HL-60/S4 treated with phorbol 12-myristate 13-acetate at 8.2 ng/mL for 4 days and 3 days (cell line): ENCODE data around the gene LRRC10B.

Experiments
- in situ Hi-C: fragments of 300-500 bp; cut with MboI; formaldehyde crosslinking; loops from 2 replicates; pipeline ENCODE4 v1.15.0; 2022; ENCODE audit warnings: low sequenced_read_pairs

Gene LRRC10B

DNA sequence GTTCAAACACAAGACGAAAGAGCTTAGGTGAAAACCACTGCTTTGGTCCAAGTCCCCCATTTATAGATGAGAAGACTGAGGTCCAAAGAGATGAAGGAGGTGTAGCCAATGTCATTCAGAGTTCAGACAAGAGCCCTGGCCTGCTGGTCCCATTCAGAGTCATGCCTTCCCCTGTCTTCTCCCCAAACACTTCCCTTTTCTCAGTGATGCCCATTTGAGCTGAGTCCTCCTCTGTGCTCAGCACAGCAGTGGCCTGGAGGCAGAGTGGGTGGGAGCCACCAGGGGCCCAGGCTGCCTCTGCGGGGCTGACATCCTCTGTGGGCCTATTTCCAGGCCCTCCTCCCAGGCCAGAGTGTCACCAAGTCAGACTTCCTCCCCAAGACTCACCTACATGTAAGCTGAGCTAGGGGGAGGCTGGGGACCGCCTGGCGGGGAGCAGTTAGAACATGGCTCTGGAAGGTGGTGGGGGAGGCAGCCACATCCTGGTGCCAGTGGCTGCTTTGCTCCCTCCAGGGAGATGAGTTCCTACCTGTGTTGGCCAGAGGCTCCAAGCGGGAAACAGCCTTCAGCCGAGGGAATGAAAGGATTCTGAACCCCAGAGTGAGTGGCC lies 22.4 kb upstream of the LRRC10B start:
- in situ Hi-C loops: no loop called here

DNA sequence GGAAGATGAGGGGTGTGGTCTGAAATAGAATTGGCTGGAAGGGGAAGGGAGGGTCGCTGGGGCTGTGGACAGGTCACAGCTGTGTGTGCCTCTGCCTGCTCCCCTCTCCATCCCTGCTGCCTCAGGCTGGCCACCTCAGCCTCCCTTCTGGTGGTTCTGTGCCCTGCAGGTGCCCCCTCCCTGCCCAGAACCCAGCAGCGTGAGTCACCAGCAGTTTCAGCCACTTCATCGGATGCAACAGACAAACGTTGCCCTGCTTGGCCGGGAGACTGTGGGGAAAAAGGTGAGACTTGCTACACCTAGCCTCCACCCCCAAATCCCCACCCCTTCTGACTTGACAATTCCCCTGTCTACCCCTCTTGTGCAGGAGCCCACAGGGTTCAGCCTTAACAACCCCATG lies 21.8 kb upstream of the LRRC10B start:
- in situ Hi-C loops: no loop called here

DNA sequence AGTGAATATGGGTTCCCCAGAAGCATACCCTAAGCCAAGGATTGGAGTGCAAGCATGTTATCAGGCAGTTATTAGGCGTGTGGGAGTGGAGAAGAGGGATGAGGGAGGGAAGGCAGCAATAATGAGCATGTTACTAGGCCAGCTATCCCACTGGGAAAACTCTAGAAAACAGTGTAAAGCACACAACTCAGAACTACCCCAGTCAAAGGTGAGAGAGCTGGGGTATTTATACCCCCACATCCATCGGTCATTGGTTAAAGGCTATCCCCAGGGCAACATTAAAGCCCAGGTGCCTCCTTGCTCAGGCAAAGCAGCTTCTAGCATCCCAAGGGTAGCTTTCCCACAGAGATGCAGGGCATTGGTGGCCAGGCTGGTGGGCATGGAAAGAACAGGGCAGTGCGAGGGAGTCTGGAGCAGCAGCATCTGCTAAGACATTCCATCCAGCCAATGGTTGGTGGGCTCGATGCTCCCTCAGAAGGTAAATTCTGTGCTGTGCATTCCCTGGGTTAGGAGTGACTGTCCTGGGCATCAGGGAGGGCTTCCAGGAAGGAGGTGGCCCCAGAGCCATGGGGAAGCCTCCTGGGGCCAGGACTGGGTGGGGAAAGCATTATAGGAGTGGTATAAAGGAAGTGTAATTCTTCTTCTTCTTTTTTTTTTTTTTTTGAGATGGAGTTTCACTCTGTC lies 21.1 kb upstream of the LRRC10B start:
- in situ Hi-C loops: no loop called here

DNA sequence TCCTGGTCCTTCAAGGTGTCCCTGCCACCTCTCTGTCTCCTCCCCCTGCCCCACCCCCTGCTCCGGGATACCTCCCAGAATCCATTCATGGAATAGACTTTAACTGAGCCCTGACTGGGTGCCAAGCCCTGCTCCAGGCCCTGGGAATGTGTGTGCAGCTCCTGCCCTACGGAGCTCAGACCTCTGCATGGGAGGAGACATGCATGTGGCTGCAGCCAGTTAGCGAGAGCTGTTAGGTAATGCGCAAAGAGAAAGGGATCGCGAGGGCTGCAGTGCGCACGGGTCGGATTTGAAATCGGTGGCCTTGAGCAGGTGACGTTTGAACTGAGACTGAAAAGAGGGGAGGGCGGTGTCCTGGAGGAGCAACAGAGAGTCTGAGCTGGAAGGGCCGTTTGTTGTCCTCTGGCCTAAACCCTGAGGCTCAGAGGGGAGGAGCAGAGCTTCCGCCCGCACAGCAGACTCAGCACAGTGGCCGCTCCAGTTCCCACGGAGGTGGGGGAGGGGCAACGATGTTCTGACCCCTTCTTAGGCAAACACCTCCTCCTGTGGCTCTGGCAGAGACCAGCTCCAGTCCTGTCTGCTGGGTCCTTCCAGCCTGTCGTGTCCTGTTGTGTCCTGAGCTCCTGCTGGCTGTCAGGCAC lies 19.8 kb upstream of the LRRC10B start:
- in situ Hi-C loops: no loop called here

DNA sequence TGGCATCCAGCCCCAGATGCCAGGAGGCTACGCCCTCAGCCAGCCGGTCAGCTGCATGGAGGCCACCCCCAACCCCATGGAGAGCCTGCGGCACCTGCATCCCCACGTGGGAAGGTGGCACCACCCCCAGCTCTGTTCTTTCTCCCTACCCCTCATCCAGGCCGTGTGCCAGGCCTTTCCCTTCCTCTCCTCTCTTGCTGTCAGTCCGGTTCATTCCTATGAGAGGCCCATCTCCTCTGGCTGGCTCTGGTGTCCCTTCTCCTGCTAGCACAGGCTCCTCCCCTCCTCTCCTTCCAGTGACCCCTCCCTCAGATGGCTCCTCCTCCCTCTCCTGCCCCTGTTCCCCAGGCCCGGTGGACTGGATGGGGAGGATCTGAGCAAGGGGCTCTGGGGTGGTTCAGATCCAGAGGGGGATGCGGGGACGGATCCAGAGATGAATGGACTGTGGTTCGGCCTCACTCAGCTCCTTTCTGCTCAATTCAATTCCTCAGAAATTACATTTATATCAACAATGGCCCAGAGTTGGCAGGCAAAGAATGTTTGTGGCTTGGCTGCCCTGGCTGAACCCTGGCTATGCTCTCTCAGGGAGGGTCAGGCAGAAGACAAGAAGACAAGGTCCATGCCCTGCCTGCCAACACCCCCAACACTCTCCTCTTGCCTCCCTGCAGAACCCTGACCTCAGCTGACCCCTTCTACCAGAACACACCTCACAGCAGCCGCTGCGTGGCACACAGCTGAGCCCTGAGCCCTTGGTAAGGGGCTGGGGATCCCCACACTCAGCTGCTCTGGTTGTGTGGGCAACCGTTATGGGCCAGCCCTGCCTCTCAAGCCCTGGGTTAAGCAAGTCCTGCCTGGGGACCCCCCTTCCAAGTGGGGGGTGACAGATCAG lies 18.5 kb upstream of the LRRC10B start:
- in situ Hi-C loops: no loop called here

DNA sequence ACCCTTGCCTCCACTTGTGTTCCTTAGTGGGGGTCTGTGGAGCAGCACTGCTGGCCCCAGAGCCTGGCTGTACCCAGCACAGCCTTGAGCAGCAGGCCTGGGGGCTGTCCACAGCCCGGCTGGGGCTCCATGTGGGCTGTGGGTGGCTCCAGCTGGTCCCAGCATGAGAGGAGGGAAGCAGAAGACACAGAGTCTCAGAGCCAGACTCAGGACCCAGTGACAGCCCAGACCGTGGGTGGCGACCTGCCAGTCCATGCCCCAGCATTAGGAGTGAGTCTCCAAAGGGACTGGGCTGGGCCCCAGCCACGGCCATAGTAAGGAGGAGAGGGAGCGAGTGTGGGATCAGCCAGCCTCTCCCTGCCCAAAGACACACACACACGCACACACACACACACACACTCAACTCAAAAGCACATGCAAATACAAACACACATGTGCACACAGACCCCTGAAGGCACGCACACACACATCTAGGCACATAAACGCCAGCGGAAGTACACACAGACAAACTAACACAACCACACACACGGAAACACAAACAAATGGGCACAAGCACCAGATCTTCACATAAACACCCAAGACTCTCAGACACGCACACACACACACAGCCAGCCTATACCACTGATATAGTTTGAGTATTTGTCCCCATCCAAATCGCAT lies 16.7 kb upstream of the LRRC10B start:
- in situ Hi-C loops: no loop called here

DNA sequence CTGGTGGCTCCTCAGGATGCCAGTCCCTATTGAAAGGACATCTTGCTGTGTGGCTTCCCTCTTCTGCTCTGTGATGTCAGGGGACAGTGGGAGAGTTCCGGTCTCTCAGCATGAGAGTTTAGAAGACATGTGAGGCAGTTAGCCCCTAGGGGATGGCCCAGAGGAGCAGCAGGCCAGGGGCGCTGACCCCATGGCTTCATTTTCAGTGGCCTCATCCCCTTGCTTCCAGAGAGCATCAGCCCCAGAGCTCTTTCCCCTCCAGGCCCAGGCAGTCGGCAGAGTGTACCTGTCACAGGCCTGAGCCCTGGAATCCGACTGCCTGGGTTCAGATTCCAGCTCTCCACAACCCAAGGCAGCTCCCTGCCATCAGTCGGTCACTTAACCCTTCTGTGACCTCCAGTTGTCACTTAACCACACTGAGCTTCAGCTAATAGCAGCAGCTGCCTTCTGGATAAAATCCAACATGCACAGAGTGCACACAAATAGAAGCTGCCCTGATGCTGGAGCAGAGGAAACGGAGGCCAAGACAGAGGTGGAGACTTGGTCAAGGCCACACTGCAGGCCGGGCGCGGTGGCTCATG lies 14.1 kb upstream of the LRRC10B start:
- in situ Hi-C loops: no loop called here

DNA sequence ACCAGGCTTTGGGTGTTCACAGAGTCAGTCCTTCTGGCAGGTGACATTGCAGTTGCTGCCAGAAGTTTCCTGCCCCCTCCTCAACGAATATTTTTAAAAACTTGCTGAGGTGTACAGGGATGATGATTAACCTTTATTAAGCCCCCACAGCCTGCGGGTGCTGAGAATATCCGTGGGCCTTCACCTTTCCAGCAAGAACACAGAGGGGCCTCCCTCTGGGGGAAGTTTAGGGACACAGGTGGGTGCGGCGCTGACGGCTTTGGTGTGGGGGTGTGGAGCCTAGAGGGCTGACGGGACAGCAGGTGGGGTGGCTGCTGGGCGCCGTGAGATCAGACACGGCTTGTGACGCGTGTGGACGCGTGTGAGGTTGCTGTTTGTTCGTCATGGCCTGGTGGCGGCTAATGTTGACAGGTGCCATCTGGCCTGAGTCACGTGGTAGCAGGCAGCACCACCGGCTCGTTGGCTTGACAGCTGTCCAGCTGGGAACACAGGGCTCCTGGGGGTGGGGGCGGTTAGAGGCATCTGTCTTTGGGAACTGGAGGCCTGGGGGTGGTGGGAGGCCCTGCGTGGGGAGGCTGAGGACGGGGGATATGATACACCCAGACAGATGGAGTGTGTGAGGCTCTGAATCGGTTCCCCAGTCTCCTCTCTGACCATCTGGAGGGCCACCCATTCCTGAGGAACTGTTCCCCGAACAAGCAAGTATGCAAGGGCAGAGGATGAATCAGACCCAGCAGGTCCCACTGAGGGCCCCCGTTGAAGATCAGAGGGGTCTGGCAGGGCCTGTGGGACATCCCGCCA lies 12.5 kb upstream of the LRRC10B start:
- in situ Hi-C loops: no loop called here

DNA sequence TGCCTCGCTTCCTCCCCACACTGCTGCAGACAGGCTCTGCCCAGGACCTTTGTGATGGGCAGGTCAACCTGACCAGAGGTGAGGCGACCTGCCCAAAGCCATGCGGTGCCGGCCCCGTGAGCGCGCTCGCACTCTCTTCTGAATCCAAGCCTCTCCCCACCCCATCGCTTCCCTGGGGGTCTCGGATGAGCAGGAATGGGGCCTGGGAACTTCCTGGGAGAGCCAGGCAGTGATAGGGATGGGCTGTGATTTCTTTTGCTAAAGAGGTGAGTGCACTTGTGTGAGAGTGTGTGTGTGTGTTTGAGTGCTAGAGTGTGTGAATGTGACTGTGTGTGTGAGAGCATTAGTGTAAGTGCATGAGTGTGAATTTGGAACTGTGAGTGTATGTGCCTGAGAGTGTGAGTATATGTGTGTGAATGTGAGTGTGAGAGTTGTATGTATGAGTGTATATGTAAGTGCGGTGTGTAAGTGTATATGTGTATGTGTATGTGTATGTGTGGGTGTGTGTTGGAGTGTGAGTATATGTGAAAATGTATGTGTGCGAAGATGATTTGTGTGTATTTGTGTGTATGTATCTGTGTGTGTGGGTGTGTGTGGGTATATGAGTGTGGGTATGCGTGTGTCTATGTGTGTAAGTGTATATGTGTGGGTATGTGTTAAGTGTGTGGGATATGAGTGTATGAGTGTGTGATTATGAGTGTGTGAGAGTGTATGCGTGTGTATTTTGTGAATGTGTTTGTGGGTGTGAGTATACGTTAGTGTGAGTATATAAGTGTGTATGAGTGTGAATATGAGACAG lies 11.7 kb upstream of the LRRC10B start:
- in situ Hi-C loops: no loop called here

DNA sequence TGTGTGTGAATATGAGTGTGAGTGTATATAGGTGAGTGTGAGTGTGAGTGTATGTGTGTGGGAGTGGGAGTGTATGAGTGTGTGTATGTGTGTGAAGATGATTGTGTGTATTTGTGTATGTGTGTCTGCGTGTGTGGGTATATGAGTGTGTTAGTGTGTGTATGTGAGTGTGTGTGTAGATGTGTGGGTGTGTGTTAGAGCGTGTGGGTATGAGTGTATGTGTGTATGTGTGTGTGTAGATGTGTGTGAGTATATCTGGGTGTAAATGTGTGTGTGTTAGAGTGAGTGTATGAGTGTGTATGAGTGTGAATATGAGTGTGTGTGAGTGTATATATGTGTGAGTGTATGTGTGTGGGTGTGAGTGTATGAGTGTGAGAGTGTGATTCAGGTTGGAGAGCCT lies 11.1 kb upstream of the LRRC10B start:
- in situ Hi-C loops: no loop called here

DNA sequence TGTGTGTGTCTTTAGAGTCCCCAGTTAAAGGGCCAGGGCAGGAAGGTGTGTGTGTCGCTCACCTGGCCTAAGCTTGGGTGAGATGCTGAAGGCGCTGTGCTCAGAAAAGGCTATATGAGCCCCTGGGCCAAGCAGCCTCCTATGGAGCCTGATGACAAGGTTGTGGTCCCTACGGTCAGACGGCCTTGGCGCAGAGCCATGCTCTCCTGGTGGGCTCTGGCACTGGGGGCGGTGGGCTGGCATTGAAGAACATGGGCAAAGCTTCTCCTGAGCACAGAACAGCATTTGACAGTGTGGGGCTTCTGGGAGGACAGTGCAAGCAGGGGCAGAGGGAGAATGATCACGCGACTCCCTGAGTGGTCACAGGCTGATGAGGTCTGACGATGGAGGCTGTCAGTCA lies 10.7 kb upstream of the LRRC10B start:
- in situ Hi-C loops: no loop called here

DNA sequence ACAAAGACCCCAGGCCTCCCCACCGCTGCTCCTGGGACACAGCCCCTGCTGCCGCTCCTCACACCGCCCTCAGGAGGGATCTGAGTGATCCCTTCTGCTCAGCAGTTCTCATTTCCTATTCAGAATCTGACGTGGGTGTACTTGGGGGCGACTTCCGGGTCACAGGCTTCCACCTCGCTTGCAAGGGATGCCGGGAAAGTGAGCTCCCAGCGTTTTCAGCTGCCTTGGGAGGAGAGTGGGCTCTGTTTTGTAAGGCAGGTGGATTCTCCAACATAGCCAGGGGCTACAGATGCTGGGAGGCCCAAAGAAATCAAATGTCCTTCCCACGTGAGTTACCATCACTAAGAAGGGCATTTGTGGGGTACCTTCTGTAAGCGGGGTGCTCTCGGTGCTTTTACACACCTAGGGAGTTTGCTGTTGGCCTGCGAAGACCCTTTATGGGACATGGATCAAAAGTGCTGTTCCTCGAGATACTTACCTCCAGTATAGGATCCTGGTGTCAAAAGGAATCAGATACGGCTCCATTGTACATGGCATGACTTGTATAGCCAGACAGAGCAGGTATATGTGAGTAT lies 9.7 kb upstream of the LRRC10B start:
- in situ Hi-C loops: no loop called here

DNA sequence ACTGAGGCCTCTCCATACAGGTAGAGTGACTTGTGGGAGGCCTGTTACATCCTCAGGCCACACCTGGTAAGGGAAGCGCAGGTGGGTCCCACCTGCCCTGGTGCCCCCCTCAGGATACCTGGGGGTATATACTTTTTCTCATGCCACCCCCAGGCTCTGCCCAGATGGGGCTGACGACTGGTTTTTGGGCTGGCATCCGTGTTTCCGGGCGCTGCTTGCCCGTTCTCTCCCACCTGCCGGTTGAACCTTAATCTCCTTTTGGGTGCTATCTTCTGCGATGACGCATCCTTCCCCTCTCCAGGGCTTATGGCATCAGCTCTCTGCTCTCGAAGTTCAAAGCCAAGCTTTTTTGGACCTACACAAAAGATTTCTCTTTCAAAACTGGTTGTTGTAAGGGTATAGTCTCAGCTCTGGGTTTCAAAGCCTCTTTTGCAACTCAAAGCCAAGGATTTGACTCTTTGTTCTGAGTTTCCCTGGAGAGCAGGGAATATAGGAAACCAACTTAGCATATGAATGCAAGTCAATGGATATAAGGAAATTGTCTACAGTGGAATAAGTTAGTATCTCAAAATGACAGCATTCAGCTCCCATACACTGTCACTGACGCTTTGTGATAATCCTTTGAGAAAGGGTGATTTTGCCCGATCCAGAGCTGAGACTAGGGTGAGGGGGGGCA lies 8.6 kb upstream of the LRRC10B start:
- in situ Hi-C loops: no loop called here

DNA sequence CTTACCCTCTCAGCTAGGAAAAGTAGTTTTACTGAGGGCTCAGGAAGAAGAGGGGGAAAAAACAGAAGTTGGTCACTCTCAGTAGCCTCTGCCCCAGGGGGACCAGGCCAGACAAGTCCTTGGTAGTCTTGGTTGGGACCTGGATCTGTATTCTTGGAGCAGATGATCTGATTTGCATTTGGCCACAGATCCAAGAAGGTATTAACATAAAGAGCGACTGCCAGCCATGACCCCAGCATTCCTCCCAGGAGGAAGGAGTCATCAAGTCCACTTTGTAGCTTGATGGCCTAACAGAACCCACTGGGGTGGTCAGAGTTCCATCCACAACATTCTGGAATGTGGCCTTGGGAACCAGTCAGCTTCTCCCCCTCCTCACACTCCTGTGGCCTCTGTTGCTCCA lies 6.0 kb upstream of the LRRC10B start:
- in situ Hi-C loops: no loop called here

DNA sequence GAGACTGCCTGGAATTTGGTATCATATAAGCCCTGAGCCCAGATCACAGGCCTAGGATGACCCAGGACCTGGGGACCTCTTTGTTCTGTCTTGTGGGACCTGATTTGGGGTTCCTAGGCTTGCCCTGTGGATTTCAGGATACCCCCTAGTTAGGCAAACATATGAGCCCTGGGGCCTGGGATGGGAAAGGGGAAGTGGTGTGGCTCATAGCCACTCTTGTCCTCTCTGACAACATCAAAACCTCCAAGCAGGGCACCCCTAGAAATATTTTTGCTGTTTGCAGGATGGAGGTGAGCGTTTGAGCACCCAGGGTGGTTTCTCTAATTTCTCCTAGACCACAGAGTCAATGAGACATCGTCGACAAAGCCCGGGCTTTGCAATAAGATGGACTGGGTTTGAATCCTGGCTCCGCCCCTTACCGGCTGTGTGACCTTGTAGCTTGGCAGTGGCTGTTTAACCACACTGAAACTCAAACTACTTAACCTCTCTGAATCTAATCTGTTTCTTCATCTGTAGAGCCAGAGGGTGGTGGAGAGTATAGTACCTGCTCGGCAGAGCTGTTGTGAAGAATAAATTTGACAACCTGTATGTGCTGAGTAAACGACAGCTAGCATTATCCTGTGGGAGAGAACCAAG lies 5.3 kb upstream of the LRRC10B start:
- in situ Hi-C loops: no loop called here

DNA sequence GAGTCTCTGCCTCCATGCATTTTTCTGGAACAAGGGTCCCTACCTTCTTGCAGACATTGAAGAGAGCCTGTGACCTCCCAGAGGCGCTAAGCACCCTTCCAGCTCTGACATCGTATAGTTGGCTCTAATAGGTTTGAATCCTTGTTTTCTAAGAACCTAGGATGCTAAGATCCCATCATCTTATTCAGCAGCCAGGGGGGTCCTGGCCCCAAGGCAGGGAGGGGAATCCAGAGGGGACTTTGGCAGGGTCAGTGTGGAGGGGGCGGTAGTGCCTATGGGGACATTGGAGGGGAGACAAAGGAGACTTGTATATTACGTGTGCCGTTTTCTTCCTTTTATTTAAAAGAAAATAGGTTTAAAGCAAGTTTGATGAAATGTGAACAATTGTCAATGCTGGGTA lies 3.4 kb upstream of the LRRC10B start:
- in situ Hi-C loops: no loop called here

DNA sequence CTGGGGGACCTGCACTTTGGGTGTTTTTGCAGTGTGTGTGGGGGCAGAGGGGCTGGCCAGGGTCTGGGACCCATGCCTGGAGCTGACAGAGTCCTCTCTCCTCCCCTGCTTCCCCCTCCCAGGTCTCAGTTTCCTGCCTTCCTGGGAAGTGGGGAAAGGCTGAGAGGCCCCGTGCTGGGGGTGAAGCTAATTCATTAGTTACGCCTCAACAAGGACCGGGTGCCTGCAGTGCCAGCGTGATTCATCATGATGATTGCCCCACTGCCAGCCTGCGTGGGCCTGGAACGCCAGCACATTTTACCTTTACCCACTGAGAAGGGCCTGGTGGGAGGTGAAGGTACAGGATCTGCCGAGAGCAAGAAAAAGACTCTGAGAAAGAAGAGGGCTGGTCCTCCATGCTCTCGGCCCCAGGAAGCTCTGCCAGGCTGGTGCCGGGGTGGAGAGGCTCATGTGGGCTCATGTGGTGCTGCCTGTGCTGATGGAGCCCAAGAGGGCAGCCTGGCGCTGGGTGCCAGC lies 2.9 kb upstream of the LRRC10B start:
- in situ Hi-C loops: no loop called here
